Measurements from ENCODE around the gene VAC14. TPM values are rescaled to one million over a fixed set of nuclear protein-coding genes. Genes with fewer than 3 reads are reported as not detected.

The VAC14 gene
- polyA plus RNA-seq, 2 of the 4 experiments (the other 2 are of a cell fraction): 25.3 to 27.0 TPM

- no peak for TF ChIP-seq CBX2 (IDR thresholded peaks at IDR 0.05; ENCODE audit: borderline replicate concordance, low read depth)
- no peak for TF ChIP-seq RNF2 (IDR thresholded peaks at IDR 0.05; ENCODE audit: borderline replicate concordance, low read depth)
- no peak for TF ChIP-seq HDAC2 (IDR thresholded peaks at IDR 0.05)
- TF ChIP-seq EHMT2 (IDR thresholded peaks at IDR 0.05; ENCODE audit: low read depth): no peak
- no peak for TF ChIP-seq TFCP2L1 (CRISPR knock-in tag; IDR thresholded peaks at IDR 0.05)
- no peak for TF ChIP-seq TP53 (CRISPR knock-in tag; IDR thresholded peaks at IDR 0.05)
- no peak for TF ChIP-seq POLR2A (IDR thresholded peaks at IDR 0.05; ENCODE audit: low read length)
These were observed 87.6 kb downstream of the VAC14 start (continued) for GRCh38 chr16:70713342-70713741.

DNA sequence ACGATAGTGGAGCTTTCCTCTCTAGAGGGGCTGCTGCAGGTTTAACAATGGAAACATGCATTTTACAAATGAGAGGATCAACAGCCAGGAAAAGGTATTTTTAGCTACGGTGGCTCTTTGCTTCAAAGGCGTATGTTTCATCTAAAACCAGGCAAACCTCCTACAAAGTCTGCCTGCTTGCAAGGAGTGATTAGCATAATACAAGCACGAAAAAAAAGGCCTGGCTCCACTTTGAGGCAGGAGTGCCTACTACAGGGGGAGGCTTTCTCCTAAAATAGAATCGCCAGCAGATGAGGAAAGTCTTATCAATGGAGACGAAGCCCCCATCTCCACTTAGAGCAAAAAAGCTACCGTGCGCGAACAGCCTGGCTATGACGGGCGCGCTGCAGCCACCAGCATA lies 88.0 kb downstream of the VAC14 start:
- ChIA-PET CTCF (interaction anchor here (2.8 to 4.5 kb wide), 2 partner anchors 26 to 58 kb away, joined by 10 to 34 read pairs; no protein-coding TSS in a partner anchor), POLR2A (no interaction called here)
- Histone ChIP-seq H3K4me2 (peak overlapping the region; percentile 13; the same call in 1 of the 3 replicates), H3K4me1 (peaks cover 51% of the 10 kb centered on the region), H3K4me3 (no peak overlapping the region), H3K27ac (peak overlapping the region; percentile 83 to 92; a peak in 4 of 6 replicates), H3K9me3 (no peaks in the 10 kb centered on the region)
- no peak for ATAC-seq
- no peak for DNase-seq (ENCODE audit: low read depth in 1 of 2, low spot score in 1 of 2)
- 90% methylated on average over 12 of the region's 12 CpGs for WGBS (ENCODE audit: missing lambda C conversion rate)
- FAIRE-seq: no peak
- TF ChIP-seq MAFK (IDR thresholded peaks at IDR 0.05; ENCODE audit: partially characterized antibody) (no peak), HDAC2 (IDR thresholded peaks at IDR 0.05) (no peak), PBX3 (IDR thresholded peaks at IDR 0.05) (no peak), EHMT2 (IDR thresholded peaks at IDR 0.05; ENCODE audit: low read depth) (no peak), PHF8 (IDR thresholded peaks at IDR 0.05; ENCODE audit: borderline replicate concordance, low read depth) (no peak), EP300 (IDR thresholded peaks at IDR 0.05) (no peak), ZFP36 (IDR thresholded peaks at IDR 0.05; ENCODE audit: borderline replicate concordance, partially characterized antibody) (no peak), EHF (CRISPR knock-in tag; IDR thresholded peaks at IDR 0.05) (no peak), JUNB (IDR thresholded peaks at IDR 0.05) (no peak), FOSL2 (IDR thresholded peaks at IDR 0.05) (no peak), FOSL2 (CRISPR knock-in tag; IDR thresholded peaks at IDR 0.05) (no peak), HOXB13 (CRISPR knock-in tag; IDR thresholded peaks at IDR 0.05; ENCODE audit: low read depth) (no peak), SMC3 (IDR thresholded peaks at IDR 0.05) (no peak), CTCF (IDR thresholded peaks at IDR 0.05) (no peak)
- TF ChIP-seq, protein P1, sequence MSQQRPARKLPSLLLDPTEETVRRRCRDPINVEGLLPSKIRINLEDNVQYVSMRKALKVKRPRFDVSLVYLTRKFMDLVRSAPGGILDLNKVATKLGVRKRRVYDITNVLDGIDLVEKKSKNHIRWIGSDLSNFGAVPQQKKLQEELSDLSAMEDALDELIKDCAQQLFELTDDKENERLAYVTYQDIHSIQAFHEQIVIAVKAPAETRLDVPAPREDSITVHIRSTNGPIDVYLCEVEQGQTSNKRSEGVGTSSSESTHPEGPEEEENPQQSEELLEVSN (IDR thresholded peaks at IDR 0.05; ENCODE audit: borderline replicate concordance, low read depth): no peak
- TF ChIP-seq, protein P2, sequence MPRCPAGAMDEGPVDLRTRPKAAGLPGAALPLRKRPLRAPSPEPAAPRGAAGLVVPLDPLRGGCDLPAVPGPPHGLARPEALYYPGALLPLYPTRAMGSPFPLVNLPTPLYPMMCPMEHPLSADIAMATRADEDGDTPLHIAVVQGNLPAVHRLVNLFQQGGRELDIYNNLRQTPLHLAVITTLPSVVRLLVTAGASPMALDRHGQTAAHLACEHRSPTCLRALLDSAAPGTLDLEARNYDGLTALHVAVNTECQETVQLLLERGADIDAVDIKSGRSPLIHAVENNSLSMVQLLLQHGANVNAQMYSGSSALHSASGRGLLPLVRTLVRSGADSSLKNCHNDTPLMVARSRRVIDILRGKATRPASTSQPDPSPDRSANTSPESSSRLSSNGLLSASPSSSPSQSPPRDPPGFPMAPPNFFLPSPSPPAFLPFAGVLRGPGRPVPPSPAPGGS (IDR thresholded peaks at IDR 0.05): no peak
- TF ChIP-seq, protein P3, sequence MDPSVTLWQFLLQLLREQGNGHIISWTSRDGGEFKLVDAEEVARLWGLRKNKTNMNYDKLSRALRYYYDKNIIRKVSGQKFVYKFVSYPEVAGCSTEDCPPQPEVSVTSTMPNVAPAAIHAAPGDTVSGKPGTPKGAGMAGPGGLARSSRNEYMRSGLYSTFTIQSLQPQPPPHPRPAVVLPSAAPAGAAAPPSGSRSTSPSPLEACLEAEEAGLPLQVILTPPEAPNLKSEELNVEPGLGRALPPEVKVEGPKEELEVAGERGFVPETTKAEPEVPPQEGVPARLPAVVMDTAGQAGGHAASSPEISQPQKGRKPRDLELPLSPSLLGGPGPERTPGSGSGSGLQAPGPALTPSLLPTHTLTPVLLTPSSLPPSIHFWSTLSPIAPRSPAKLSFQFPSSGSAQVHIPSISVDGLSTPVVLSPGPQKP (IDR thresholded peaks at IDR 0.05; ENCODE audit: low read depth, low read length): no peak
- TF ChIP-seq, protein P4, sequence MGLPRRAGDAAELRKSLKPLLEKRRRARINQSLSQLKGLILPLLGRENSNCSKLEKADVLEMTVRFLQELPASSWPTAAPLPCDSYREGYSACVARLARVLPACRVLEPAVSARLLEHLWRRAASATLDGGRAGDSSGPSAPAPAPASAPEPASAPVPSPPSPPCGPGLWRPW (IDR thresholded peaks at IDR 0.05): no peak
- TF ChIP-seq, protein P5, sequence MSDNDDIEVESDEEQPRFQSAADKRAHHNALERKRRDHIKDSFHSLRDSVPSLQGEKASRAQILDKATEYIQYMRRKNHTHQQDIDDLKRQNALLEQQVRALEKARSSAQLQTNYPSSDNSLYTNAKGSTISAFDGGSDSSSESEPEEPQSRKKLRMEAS (IDR thresholded peaks at IDR 0.05): no peak

Measured in A549 (cell line).